OCI-LY1 (cell line): Measurements from ENCODE around the gene SLC43A1.

ENCODE experiments used
- H2AFZ ChIP-seq: fragments of 200-600 bp; sonication (generic), shearing (Covaris generic); 2 replicates; pipeline ENCODE4 v1.6.0; 2014; ENCODE audit warnings: antibody characterized with exemption, mild to moderate bottlenecking, low read length
- H3F3A ChIP-seq: fragments of 200-600 bp; sonication (generic), shearing (Covaris generic); 2 replicates; pipeline ENCODE4 v1.6.0; 2014; ENCODE audit warnings: mild to moderate bottlenecking, antibody characterized with exemption, low read length, moderate library complexity; ENCODE audit not compliant: insufficient read depth
- H3K27ac ChIP-seq: fragments of 200-600 bp; sonication (generic); 2 replicates; pipeline ENCODE4 v1.5.1; 2014; ENCODE audit warnings: low read length, mixed run types, mild to moderate bottlenecking, low read depth; ENCODE audit not compliant: poor library complexity, severe bottlenecking
- H3K27me3 ChIP-seq: fragments of 200-600 bp; sonication (generic); 2 replicates; pipeline ENCODE4 v1.6.0; 2014; ENCODE audit warnings: antibody characterized with exemption, mild to moderate bottlenecking, low read length, moderate library complexity; ENCODE audit not compliant: insufficient read depth
- H3K36me3 ChIP-seq: fragments of 200-600 bp; sonication (generic); 2 replicates; pipeline ENCODE4 v1.6.1; 2014; ENCODE audit warnings: mild to moderate bottlenecking, antibody characterized with exemption, low read length, moderate library complexity, mixed read lengths; ENCODE audit not compliant: insufficient read depth
- H3K4me1 ChIP-seq: fragments of 200-600 bp; sonication (generic); 2 replicates; pipeline ENCODE4 v1.5.1; 2014; ENCODE audit warnings: mild to moderate bottlenecking, low read length, moderate library complexity; ENCODE audit not compliant: insufficient read depth, severe bottlenecking
- H3K4me2 ChIP-seq: fragments of 200-600 bp; sonication (generic), shearing (Covaris generic); 2 replicates; pipeline ENCODE4 v1.6.1; 2014; ENCODE audit warnings: low read length
- H3K4me3 ChIP-seq: fragments of 200-600 bp; sonication (generic); 2 replicates; pipeline ENCODE4 v1.5.1; 2014; ENCODE audit warnings: low read length, low read depth, mild to moderate bottlenecking, mixed read lengths; ENCODE audit not compliant: poor library complexity, severe bottlenecking
- H3K79me2 ChIP-seq: fragments of 200-600 bp; shearing (Covaris generic); 2 replicates; pipeline ENCODE4 v1.6.1; 2016; ENCODE audit warnings: mixed run types, low read length, mixed read lengths; ENCODE audit not compliant: insufficient read depth
- H3K9ac ChIP-seq: fragments of 200-600 bp; sonication (generic), shearing (Covaris generic); 2 replicates; pipeline ENCODE4 v1.6.1; 2014; ENCODE audit warnings: mild to moderate bottlenecking, low read length, mixed read lengths
- H3K9me2 ChIP-seq: fragments of 200-600 bp; sonication (generic), shearing (Covaris generic); 2 replicates; pipeline ENCODE4 v1.6.1; 2014; ENCODE audit warnings: low read depth, mild to moderate bottlenecking, low read length, mixed read lengths
- H3K9me3 ChIP-seq: fragments of 200-600 bp; shearing (Covaris generic); 2 replicates; pipeline ENCODE4 v1.6.1; 2014; ENCODE audit warnings: low read length, mixed read lengths
- H4K20me1 ChIP-seq: fragments of 200-600 bp; sonication (generic), shearing (Covaris generic); 2 replicates; pipeline ENCODE4 v1.6.0; 2016; ENCODE audit warnings: mild to moderate bottlenecking, low read length; ENCODE audit not compliant: insufficient read depth
- CTCF ChIP-seq: fragments of 200-600 bp; sonication (generic), shearing (Covaris generic); IDR thresholded peaks from 2 replicates; pipeline ENCODE4 v1.5.1; 2017; ENCODE audit warnings: mild to moderate bottlenecking, antibody characterized with exemption, low read length, moderate library complexity, mixed read lengths
- EZH2 ChIP-seq: fragments of 200-600 bp; sonication (generic), shearing (Covaris generic); IDR thresholded peaks from 2 replicates; pipeline ENCODE4 v1.8.0; 2017; ENCODE audit warnings: borderline replicate concordance, mixed run types, mild to moderate bottlenecking, antibody characterized with exemption, low read length, moderate library complexity, mixed read lengths

Gene SLC43A1

DNA sequence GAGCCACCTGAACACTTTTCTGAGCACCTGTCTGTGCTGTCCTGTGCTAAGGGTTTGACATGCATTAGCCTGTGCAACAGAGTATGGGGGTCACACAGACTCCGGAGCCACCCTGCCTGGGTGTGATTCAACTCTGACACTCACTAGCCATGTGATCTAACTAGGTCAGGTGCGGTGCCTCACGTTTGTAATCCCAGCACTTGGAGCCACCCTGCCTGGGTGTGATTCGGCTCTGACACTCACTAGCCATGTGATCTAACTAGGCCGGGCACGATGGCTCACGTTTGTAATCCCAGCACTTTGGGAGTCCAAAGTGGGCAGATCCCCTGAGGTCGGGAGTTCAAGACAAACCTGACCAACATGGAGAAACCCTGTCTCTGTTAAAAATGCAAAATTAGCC, 40.5 kb upstream of the SLC43A1 start:
- Histone ChIP-seq H3K9me2 (no peaks in the 10 kb centered on the region), H3K4me2 (no peak overlapping the region), H3F3A (no peaks in the 10 kb centered on the region), H2AFZ (no peak overlapping the region), H3K27ac (no peak overlapping the region), H3K9ac (no peak overlapping the region), H3K27me3 (no peaks in the 10 kb centered on the region), H3K36me3 (peaks cover 29% of the 10 kb centered on the region), H3K4me3 (no peak overlapping the region), H4K20me1 (no peaks in the 10 kb centered on the region), H3K9me3 (no peaks in the 10 kb centered on the region), H3K79me2 (no peaks in the 10 kb centered on the region), H3K4me1 (no peaks in the 10 kb centered on the region)
- TF ChIP-seq CTCF (no peak), EZH2 (no peak)

DNA sequence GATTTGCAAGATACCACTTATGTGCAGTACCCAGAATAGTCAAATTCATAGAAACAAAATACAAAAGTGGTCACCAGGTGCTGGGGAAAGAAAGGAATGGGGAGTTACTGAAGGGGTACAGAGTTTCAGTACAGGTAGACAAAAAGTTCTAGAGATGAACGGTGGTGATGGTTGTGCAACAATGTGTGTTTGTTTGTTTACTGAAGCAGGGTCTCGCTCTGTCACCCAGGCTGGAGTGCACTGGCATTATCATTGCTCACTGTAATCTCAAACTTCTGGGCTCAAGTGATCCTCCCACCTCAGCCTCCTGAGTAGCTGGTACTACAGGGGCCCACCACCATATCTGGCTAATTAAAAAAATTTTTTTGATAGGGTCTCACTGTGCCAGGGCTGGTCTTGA, 39.9 kb upstream of the SLC43A1 start:
- Histone ChIP-seq H3K36me3 (peaks cover 35% of the 10 kb centered on the region), H3K9ac (no peak overlapping the region)

GRCh38 chr11:57552479-57552878, 37.0 kb upstream of the SLC43A1 start:
- TF ChIP-seq CTCF: no peak
- TF ChIP-seq EZH2: no peak
- Histone ChIP-seq H3K4me3 (no peak overlapping the region), H3K36me3 (peaks cover 33% of the 10 kb centered on the region), H3K9me2 (no peaks in the 10 kb centered on the region), H3K4me1 (no peaks in the 10 kb centered on the region), H3K27me3 (no peaks in the 10 kb centered on the region), H2AFZ (no peak overlapping the region), H3F3A (no peaks in the 10 kb centered on the region), H4K20me1 (no peaks in the 10 kb centered on the region), H3K4me2 (no peak overlapping the region), H3K9ac (no peak overlapping the region), H3K79me2 (no peaks in the 10 kb centered on the region), H3K9me3 (no peaks in the 10 kb centered on the region), H3K27ac (no peak overlapping the region)

More for the DNA sequence above, 39.9 kb upstream of the SLC43A1 start:
- Histone ChIP-seq H3K27me3 (no peaks in the 10 kb centered on the region), H3K4me3 (no peak overlapping the region), H3K9me3 (no peaks in the 10 kb centered on the region), H3K27ac (no peak overlapping the region), H4K20me1 (no peaks in the 10 kb centered on the region), H3K9me2 (no peaks in the 10 kb centered on the region), H3F3A (no peaks in the 10 kb centered on the region), H2AFZ (no peak overlapping the region), H3K79me2 (no peaks in the 10 kb centered on the region), H3K4me1 (no peaks in the 10 kb centered on the region), H3K4me2 (no peak overlapping the region)
- TF ChIP-seq EZH2 (no peak), CTCF (no peak)
